HG03103 (cell line): Measurements from ENCODE around the gene MMS19.
"Not testable (repeated sequence)": the region's sequence is repeated elsewhere in the genome, so short reads cannot be mapped to it uniquely, and the experiment has no call there.

Experiments used
- ATAC-seq: cut with Tn5 transposase; IDR thresholded peaks from one replicate; pipeline ENCODE4 v1.9.1; 2021; ENCODE audit warnings: low read depth; ENCODE audit not compliant: unreplicated experiment

The MMS19 gene

GRCh38 chr10:97428572-97428981, 69.6 kb downstream of the MMS19 start:
- no peak for ATAC-seq

DNA sequence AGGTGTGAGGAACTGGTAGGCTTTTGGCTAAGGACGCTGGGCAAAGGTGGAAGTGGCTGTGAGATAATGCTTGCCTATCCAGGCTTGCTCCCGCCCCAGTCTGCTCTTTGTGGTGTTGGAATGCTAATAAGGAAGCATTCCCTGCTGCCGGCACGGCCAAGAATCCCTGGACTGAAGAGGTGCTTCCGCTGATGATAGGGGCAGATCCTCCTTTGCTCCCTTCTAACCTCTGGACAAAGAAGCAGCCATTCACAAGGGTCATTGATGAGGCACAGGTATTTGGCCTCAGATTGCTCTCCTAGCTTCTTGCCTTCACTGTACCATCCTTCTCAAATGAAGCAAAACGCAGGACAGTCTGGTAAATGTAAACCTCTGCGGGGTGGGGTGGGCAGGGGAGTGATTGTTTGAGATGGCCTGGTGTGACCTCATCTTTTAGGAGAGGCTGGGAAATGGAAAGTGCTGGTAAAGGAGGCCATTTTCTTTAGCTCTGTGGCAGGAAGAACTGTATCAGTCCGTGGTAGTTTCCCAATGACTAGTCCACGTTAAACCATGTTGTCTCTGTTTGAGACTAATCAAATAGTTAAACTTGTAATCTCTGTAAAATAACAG, 70.5 kb downstream of the MMS19 start:
- ATAC-seq = no peak

GRCh38 chr10:97426776-97427570, 71.2 kb downstream of the MMS19 start:
- no peak for ATAC-seq

GRCh38 chr10:97425964-97426775, 72.1 kb downstream of the MMS19 start, which contains the start of gene PGAM1:
TSS of gene PGAM1 (plus strand) at chr10:97426191. CDS start at chr10:97426308, 117 bp downstream.
- peak; percentile 79 for ATAC-seq

DNA sequence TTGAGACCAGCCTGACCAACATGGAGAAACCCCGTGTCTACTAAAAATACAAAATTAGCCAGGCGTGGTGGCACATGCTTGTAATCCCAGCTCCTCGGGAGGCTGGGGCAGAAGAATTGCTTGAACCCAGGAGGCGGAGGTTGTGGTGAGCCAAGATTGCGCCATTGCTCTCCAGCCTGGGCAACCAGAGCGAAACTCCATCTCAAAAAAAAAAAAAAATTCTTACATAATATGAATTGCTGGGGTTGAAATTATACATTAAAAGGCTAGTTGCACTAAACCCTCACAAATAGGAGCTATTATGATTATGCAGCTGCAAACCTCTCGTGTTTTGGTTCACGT, 74.5 kb downstream of the MMS19 start:
- ATAC-seq = not testable (repeated sequence)

DNA sequence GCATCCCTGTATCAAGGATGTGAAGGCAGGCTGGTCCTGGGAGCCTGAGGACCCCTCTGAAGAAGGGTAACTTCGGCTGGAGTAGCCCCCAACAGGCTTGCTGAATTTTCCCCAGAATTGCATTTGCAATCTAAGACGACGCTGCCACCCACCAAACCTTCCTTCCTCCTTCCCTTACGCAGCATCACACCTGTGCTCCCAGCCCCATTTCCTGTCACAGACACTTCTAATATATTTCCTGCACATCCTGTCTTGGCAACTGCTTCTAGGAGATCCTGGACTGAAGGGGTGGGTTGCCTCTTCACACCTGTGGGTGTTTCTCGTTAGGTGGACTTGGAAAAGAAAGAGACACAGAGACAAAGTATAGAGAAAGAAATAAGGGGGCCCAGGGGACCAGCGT, 81.7 kb downstream of the MMS19 start:
- no peak for ATAC-seq

DNA sequence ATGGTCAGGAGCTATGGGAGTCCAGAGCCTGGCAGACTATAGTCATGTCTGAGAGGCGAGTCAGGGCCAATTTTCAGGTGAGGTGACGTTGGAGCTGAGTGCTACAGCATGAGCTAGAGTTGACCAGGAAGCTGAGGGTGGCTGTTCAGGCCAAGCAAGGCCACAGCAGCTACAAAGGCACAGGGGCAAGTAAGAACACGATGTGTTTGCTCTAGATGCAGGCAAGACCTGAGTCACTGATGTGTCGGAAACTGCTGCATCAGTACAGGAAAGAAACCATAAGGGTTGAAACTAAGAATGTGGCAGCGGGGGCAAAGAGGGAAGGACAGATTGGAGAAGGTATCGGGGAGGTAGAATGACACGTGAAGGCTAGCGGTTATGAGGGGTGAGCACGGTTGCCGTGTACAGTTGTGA, 85.3 kb downstream of the MMS19 start:
- no peak for ATAC-seq

GRCh38 chr10:97411406-97411805, 86.8 kb downstream of the MMS19 start:
- ATAC-seq = no peak

DNA sequence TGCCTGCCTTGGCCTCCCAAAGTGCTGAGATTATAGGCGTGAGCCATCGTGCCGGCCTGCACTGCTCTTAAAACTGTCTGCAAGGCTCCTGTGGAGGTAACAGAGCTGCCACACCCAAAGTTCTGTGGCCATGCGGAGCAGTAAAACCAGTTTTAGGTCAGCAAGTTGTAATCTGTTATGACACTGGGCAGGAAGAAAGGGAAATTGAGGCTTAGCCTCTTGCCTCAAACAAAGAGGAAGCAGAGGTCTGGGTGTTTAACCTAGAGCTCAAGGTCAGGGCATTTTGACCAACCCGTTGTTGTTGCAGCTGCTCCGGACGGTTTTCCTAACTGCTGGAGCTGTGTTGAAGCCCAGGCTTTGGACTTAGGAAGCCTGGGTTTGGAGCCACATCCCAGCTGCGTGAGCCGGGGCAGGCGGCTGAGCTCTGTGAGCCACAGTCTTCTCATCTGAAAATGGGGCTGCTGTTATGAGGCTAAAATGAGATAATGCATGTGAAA, 89.7 kb downstream of the MMS19 start:
- no peak for ATAC-seq
